Esophagus squamous epithelium (tissue), 5 donors: ENCODE data around the gene VRK3. TPM values are rescaled to one million over a fixed set of nuclear protein-coding genes. Genes with fewer than 3 reads are reported as not detected.

ENCODE experiments used
- DNase-seq: peaks from one replicate; lab custom pipeline; 2025; lab: John Stamatoyannopoulos, UW
- H3K27ac ChIP-seq, 4 donors: fragments of 200-600 bp; sonication (generic); one replicate each; pipeline ENCODE4 v1.5.1; 2016 to 2019; ENCODE audit warnings: mild to moderate bottlenecking in 1 of 4
- H3K27me3 ChIP-seq, 4 donors: fragments of 200-600 bp; sonication (generic); 1 replicate in 3 of 4; 2 replicates in 1 of 4; pipeline versions ENCODE4 v1.5.1 to v1.6.0; 2017 to 2021; ENCODE audit warnings: antibody characterized with exemption in 1 of 4
- H3K36me3 ChIP-seq, 3 donors: fragments of 200-600 bp; sonication (generic); one replicate each; pipeline ENCODE4 v1.5.1; 2016 to 2019
- H3K4me1 ChIP-seq, 3 donors: fragments of 200-600 bp; sonication (generic); one replicate each; pipeline ENCODE4 v1.5.1; 2017 to 2019
- H3K4me3 ChIP-seq, 4 donors: fragments of 200-600 bp; sonication (generic); 1 replicate in 3 of 4; 2 replicates in 1 of 4; pipeline ENCODE4 v1.5.1; 2016 to 2019; ENCODE audit warnings: mild to moderate bottlenecking in 2 of 4, moderate library complexity in 1 of 4
- H3K9me3 ChIP-seq, 3 donors: fragments of 200-600 bp; sonication (generic); one replicate each; pipeline ENCODE4 v1.5.1; 2016 to 2019
- POLR2A ChIP-seq, 4 donors: fragments of 450-650 bp; IDR thresholded peaks; one replicate each; pipeline ENCODE4 v1.6.1; 2017; ENCODE audit warnings: antibody characterized with exemption in 4 of 4, mild to moderate bottlenecking in 4 of 4, moderate library complexity in 3 of 4
- WGBS, 2 donors: methylation state at CpG; one replicate each; pipeline ENCODE4 v1.1.5; 2018; 5-methylcytosine and 5-hydroxymethylcytosine counted together
- intact Hi-C: fragments of 100-400 bp; cut with DNase I; formaldehyde crosslinking; loops from one replicate; pipeline ENCODE4 v1.15.0; 2022
- total RNA-seq, 4 donors: library from RNA; depleted of rRNA; stranded (reverse); fragments of >200 nt; gene quantifications; one replicate each; pipeline ENCODE4 v1.1.0, GENCODE V29; 2016
- TF ChIP-seq, protein P1 (sequence below), 6 experiments: fragments of 450-650 bp in 4 of 6; fragments of 200-600 bp in 2 of 6; sonication (generic) in 2 of 6; IDR thresholded peaks; one replicate each; pipeline ENCODE4 v1.5.1; 2016 to 2019; ENCODE audit warnings: antibody characterized with exemption in 6 of 6, mild to moderate bottlenecking in 4 of 6, moderate library complexity in 4 of 6
- donor health status: DM: yes; HTN: yes; CAD: no.

The VRK3 gene
- total RNA-seq, 4 donors from 2014 or later: 12.7 to 26.1 (median 20.9) TPM

DNA sequence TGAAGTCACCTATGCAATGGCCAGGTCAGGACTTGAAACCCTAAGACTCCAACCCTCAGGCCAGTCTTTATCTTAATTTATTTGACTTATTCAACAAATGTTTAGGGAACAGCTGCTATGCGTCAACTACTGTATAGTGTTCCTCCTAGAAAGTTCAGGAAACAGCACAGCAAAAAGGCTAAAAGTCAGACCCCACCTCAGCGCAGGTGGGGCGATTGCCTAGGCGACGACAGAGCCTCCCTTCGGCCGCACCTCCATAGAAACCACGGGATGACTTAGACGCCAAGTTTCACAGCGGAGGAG is 502 bp downstream of the VRK3 start:
- DNase-seq: no peak
- Histone ChIP-seq H3K27me3 (no peaks in the 10 kb centered on the region), H3K4me1 (peaks cover 17 to 50% (median 29%) of the 10 kb centered on the region in 3 donors), H3K4me3 (peak overlapping the region; percentile 77 to 96 (median 92)), H3K36me3 (peaks cover 0 to 34% (median 0%) of the 10 kb centered on the region in 3 donors), H3K27ac (peak overlapping the region; percentile 95 to 97 (median 97)), H3K9me3 (no peaks in the 10 kb centered on the region)
- intact Hi-C loops: no loop called here
- TF ChIP-seq, protein P1, sequence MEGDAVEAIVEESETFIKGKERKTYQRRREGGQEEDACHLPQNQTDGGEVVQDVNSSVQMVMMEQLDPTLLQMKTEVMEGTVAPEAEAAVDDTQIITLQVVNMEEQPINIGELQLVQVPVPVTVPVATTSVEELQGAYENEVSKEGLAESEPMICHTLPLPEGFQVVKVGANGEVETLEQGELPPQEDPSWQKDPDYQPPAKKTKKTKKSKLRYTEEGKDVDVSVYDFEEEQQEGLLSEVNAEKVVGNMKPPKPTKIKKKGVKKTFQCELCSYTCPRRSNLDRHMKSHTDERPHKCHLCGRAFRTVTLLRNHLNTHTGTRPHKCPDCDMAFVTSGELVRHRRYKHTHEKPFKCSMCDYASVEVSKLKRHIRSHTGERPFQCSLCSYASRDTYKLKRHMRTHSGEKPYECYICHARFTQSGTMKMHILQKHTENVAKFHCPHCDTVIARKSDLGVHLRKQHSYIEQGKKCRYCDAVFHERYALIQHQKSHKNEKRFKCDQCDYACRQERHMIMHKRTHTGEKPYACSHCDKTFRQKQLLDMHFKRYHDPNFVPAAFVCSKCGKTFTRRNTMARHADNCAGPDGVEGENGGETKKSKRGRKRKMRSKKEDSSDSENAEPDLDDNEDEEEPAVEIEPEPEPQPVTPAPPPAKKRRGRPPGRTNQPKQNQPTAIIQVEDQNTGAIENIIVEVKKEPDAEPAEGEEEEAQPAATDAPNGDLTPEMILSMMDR (IDR thresholded peaks at IDR 0.05): no peak
- no peak for TF ChIP-seq POLR2A (IDR thresholded peaks at IDR 0.05)
- WGBS, 2 donors: 2 to 20% methylated on average over 1 to 10 of the region's 10 CpGs

DNA sequence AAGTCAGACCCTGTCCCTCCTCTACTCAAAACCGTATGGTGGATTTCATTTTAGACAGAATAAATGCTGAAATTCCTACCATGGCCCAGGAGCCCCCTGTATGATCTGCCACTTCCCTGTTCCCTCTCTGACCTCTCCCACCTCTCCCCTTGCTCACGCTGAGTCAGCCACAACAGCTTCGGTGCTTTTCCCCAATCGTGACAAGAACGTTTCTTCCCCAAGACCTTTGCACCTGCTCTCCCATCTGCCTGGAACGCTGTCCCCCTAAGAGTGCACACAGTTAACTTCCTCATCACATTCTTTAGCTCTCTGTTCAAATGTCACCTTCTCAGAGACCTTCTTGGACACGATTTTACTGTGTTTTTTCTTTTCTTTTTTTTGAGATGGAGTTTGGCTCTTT is 2.3 kb downstream of the VRK3 start:
- Histone ChIP-seq H3K27ac (no peak overlapping the region), H3K27me3 (no peaks in the 10 kb centered on the region), H3K36me3 (peaks cover 0 to 52% (median 0%) of the 10 kb centered on the region in 3 donors), H3K4me1 (peaks cover 17 to 41% (median 29%) of the 10 kb centered on the region in 3 donors), H3K9me3 (no peaks in the 10 kb centered on the region), H3K4me3 (no peak overlapping the region)
- intact Hi-C loops: no loop called here
- no peak for DNase-seq
- no peak for TF ChIP-seq POLR2A (IDR thresholded peaks at IDR 0.05)
- TF ChIP-seq, protein P1 (IDR thresholded peaks at IDR 0.05): no peak
- WGBS, 2 donors: 74 to 77% methylated on average over 7 of the region's 7 CpGs

DNA sequence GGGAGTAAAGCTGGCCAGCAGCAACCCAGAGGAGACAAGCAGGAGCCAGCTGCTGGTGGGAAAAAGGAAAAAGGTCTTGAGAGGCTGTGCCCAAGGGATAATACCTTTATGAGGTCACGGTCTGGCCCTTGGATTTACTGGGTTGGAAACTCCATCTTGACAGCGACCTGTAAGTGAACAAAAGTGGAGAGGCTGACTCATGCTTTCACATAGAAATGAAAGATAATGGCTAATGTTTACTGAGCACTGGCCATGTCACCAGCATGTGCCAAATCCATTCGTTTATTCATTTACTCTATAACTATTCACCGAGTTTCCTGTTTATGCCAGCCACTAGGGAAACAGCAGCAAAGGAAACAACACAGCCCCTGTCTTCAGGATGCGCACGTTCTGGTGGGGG is 4.7 kb downstream of the VRK3 start:
- H3K36me3 ChIP-seq: peaks cover 0 to 76% (median 18%) of the 10 kb centered on the region in 3 donors
- intact Hi-C loops: no loop called here
- TF ChIP-seq POLR2A (IDR thresholded peaks at IDR 0.05): no peak
- TF ChIP-seq, protein P1 (IDR thresholded peaks at IDR 0.05): no peak

DNA sequence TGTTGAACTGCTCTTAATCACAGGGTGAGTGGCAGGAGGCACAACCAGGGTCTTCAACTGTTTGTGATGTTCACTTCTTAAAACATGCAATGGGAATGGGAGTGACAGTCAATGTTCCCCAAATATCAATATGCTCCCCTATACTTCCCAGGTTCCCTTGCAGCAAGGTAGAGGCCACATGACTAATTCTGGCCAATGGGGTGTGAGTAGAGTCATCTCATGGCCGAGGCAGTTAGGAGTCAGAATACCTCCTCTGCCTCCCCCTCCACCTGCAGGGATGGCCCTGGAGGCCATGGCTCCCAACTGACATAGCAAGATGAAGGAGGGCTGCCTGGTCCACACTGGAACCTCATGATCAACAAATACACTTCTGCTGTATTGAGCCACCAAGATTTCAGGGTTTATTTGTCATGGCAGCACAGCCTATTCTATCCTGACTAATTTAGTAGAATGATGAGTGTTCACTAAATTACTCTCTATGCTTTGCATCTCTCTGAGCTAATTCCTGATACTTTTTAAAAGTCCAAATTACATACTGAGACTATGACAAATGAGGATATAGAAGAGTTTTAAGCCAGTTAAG is 8.9 kb downstream of the VRK3 start:
- 83 to 100% methylated on average over 1 of the region's 1 CpG for WGBS, 2 donors
- no peak overlapping the region for H3K27ac ChIP-seq
- no peaks in the 10 kb centered on the region for H3K4me1 ChIP-seq
- H3K9me3 ChIP-seq: no peaks in the 10 kb centered on the region
- H3K4me3 ChIP-seq: no peak overlapping the region
- TF ChIP-seq, protein P1 (IDR thresholded peaks at IDR 0.05): no peak
- no peak for TF ChIP-seq POLR2A (IDR thresholded peaks at IDR 0.05)
- H3K36me3 ChIP-seq: peaks cover 0 to 100% (median 42%) of the 10 kb centered on the region in 3 donors
- DNase-seq: no peak
- intact Hi-C loops: no loop called here
- H3K27me3 ChIP-seq: no peaks in the 10 kb centered on the region

More for the DNA sequence above, 4.7 kb downstream of the VRK3 start:
- H3K27me3 ChIP-seq: no peaks in the 10 kb centered on the region
- no peak for DNase-seq
- no peak overlapping the region for H3K4me3 ChIP-seq
- H3K9me3 ChIP-seq: no peaks in the 10 kb centered on the region
- no peak overlapping the region for H3K27ac ChIP-seq
- H3K4me1 ChIP-seq: peaks cover 14 to 22% (median 17%) of the 10 kb centered on the region in 3 donors
- WGBS, 2 donors: 59 to 73% methylated on average over 6 of the region's 6 CpGs

DNA sequence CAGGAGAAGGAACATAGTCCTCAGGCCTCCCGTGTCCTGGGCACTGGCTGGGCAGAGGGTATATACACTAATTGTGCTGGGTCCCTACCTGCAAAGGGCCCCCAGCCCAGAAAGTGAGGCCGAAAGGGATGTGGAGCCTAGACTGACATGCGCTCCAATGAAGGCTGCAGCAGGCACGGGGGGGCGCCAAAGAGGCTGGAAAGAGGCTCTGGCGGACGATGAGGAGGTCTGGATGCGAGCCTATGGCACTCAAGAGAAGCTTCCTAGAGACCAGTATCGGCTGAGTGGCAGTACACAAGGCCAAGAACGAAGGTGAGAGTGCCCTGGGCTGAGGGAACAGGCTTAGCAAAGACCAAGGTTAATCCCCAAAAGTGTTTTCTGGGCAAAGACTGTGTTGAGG is 16.6 kb downstream of the VRK3 start:
- intact Hi-C loops: no loop called here
- Histone ChIP-seq H3K27ac (no peak overlapping the region), H3K4me3 (no peak overlapping the region), H3K27me3 (no peaks in the 10 kb centered on the region), H3K4me1 (peaks cover 6 to 19% (median 8%) of the 10 kb centered on the region in 3 donors), H3K9me3 (no peaks in the 10 kb centered on the region), H3K36me3 (peaks cover 26 to 100% (median 27%) of the 10 kb centered on the region in 3 donors)
- DNase-seq: no peak
- TF ChIP-seq, protein P1 (IDR thresholded peaks at IDR 0.05): no peak
- no peak for TF ChIP-seq POLR2A (IDR thresholded peaks at IDR 0.05)
- WGBS, 2 donors: 60 to 85% methylated on average over 9 to 10 of the region's 10 CpGs
